ENCODE measurements around the gene LAMB1.
A peak's percentile ranks its signal among the peaks of the same experiment; 100 is the strongest.

Gene LAMB1

GRCh38 chr7:108010377-108010776 is 7.4 kb upstream of the LAMB1 start:
- Mint-ChIP-seq H3K27me3 (peaks cover 31% of the 10 kb centered on the region), H3K4me1 (no peaks in the 10 kb centered on the region), H3K36me3 (ENCODE audit: low read depth) (no peaks in the 10 kb centered on the region), H3K9me3 (no peaks in the 10 kb centered on the region), H3K4me3 (no peak overlapping the region), H3K27ac (no peak overlapping the region)
- DNase-seq (no peak), ATAC-seq (no peak)

- ATAC-seq = no peak
Measured at GRCh38 chr7:108009873-108010272, 6.9 kb upstream of the LAMB1 start.

GRCh38 chr7:108008827-108009226 is 5.9 kb upstream of the LAMB1 start:
- Mint-ChIP-seq H3K9me3 (no peaks in the 10 kb centered on the region), H3K27me3 (peaks cover 45% of the 10 kb centered on the region), H3K4me1 (peaks cover 3% of the 10 kb centered on the region), H3K36me3 (ENCODE audit: low read depth) (no peaks in the 10 kb centered on the region), H3K27ac (no peak overlapping the region), H3K4me3 (no peak overlapping the region)
- DNase-seq (no peak), ATAC-seq (no peak)

More at GRCh38 chr7:108009873-108010272, 6.9 kb upstream of the LAMB1 start:
- H3K36me3 Mint-ChIP-seq (ENCODE audit: low read depth) = no peaks in the 10 kb centered on the region
- no peak overlapping the region for H3K27ac Mint-ChIP-seq
- H3K4me3 Mint-ChIP-seq = no peak overlapping the region
- peaks cover 36% of the 10 kb centered on the region for H3K27me3 Mint-ChIP-seq
- no peaks in the 10 kb centered on the region for H3K4me1 Mint-ChIP-seq
- H3K9me3 Mint-ChIP-seq = no peaks in the 10 kb centered on the region
- no peak for DNase-seq

GRCh38 chr7:108008240-108008639 is 5.3 kb upstream of the LAMB1 start:
- H3K4me3 Mint-ChIP-seq = no peak overlapping the region
- H3K27me3 Mint-ChIP-seq = peaks cover 50% of the 10 kb centered on the region
- H3K9me3 Mint-ChIP-seq = no peaks in the 10 kb centered on the region
- no peaks in the 10 kb centered on the region for H3K36me3 Mint-ChIP-seq (ENCODE audit: low read depth)
- DNase-seq (no peak), ATAC-seq (no peak)
- no peak overlapping the region for H3K27ac Mint-ChIP-seq
- peaks cover 5% of the 10 kb centered on the region for H3K4me1 Mint-ChIP-seq

GRCh38 chr7:108007762-108008161 is 4.8 kb upstream of the LAMB1 start:
- no peak for DNase-seq
- ATAC-seq = no peak
- Mint-ChIP-seq H3K4me1 (peaks cover 6% of the 10 kb centered on the region), H3K9me3 (no peaks in the 10 kb centered on the region), H3K27ac (no peak overlapping the region), H3K36me3 (ENCODE audit: low read depth) (no peaks in the 10 kb centered on the region), H3K4me3 (no peak overlapping the region), H3K27me3 (peaks cover 50% of the 10 kb centered on the region)

GRCh38 chr7:108007261-108007660 is 4.3 kb upstream of the LAMB1 start:
- DNase-seq (no peak), ATAC-seq (no peak)
- peaks cover 49% of the 10 kb centered on the region for H3K27me3 Mint-ChIP-seq
- no peak overlapping the region for H3K27ac Mint-ChIP-seq
- no peaks in the 10 kb centered on the region for H3K9me3 Mint-ChIP-seq
- H3K36me3 Mint-ChIP-seq (ENCODE audit: low read depth) = no peaks in the 10 kb centered on the region
- H3K4me1 Mint-ChIP-seq = peaks cover 9% of the 10 kb centered on the region
- no peak overlapping the region for H3K4me3 Mint-ChIP-seq

- Mint-ChIP-seq H3K4me3 (peak overlapping the region; percentile 48), H3K9me3 (no peaks in the 10 kb centered on the region), H3K4me1 (peaks cover 15% of the 10 kb centered on the region), H3K27ac (no peak overlapping the region), H3K27me3 (peaks cover 64% of the 10 kb centered on the region), H3K36me3 (ENCODE audit: low read depth) (no peaks in the 10 kb centered on the region)
- ATAC-seq (no peak), DNase-seq (no peak)
Measured at GRCh38 chr7:108004220-108005142, 1.5 kb upstream of the LAMB1 start.

- Mint-ChIP-seq H3K4me3 (peak overlapping the region; percentile 48), H3K27ac (no peak overlapping the region), H3K4me1 (peaks cover 15% of the 10 kb centered on the region), H3K27me3 (peaks cover 68% of the 10 kb centered on the region), H3K36me3 (ENCODE audit: low read depth) (no peaks in the 10 kb centered on the region), H3K9me3 (no peaks in the 10 kb centered on the region)
- DNase-seq = no peak
- ATAC-seq = no peak
Measured at GRCh38 chr7:108003599-108003935, 606 bp upstream of the LAMB1 start.

- no peaks in the 10 kb centered on the region for H3K9me3 Mint-ChIP-seq
- DNase-seq = no peak
- peaks cover 58% of the 10 kb centered on the region for H3K27me3 Mint-ChIP-seq
- no peak overlapping the region for H3K27ac Mint-ChIP-seq
- H3K4me1 Mint-ChIP-seq = peaks cover 15% of the 10 kb centered on the region
- H3K4me3 Mint-ChIP-seq = peak overlapping the region; percentile 74
- no peak for ATAC-seq
- no peaks in the 10 kb centered on the region for H3K36me3 Mint-ChIP-seq (ENCODE audit: low read depth)
Measured at GRCh38 chr7:108001764-108002725, 916 bp downstream of the LAMB1 start.

- peaks cover 55% of the 10 kb centered on the region for H3K27me3 Mint-ChIP-seq
- no peaks in the 10 kb centered on the region for H3K9me3 Mint-ChIP-seq
- H3K4me1 Mint-ChIP-seq = peaks cover 15% of the 10 kb centered on the region
- peak; percentile 11 for ATAC-seq
- DNase-seq = no peak
- peak overlapping the region; percentile 72 for H3K4me3 Mint-ChIP-seq
- H3K27ac Mint-ChIP-seq = no peak overlapping the region
- H3K36me3 Mint-ChIP-seq (ENCODE audit: low read depth) = no peaks in the 10 kb centered on the region
Measured at GRCh38 chr7:108000875-108001763, 1.8 kb downstream of the LAMB1 start.

GRCh38 chr7:107999779-108000560 is 3.0 kb downstream of the LAMB1 start:
- peaks cover 15% of the 10 kb centered on the region for H3K4me1 Mint-ChIP-seq
- no peaks in the 10 kb centered on the region for H3K9me3 Mint-ChIP-seq
- peaks cover 56% of the 10 kb centered on the region for H3K27me3 Mint-ChIP-seq
- ATAC-seq (no peak), DNase-seq (no peak)
- no peak overlapping the region for H3K27ac Mint-ChIP-seq
- H3K36me3 Mint-ChIP-seq (ENCODE audit: low read depth) = no peaks in the 10 kb centered on the region
- no peak overlapping the region for H3K4me3 Mint-ChIP-seq

- Mint-ChIP-seq H3K4me1 (peaks cover 13% of the 10 kb centered on the region), H3K27me3 (peaks cover 47% of the 10 kb centered on the region)
- no peak for ATAC-seq
Measured at GRCh38 chr7:107998660-107999480, 4.1 kb downstream of the LAMB1 start.

GRCh38 chr7:107998150-107998549 is 4.8 kb downstream of the LAMB1 start:
- H3K27me3 Mint-ChIP-seq = peaks cover 46% of the 10 kb centered on the region
- no peak overlapping the region for H3K4me3 Mint-ChIP-seq
- no peaks in the 10 kb centered on the region for H3K36me3 Mint-ChIP-seq (ENCODE audit: low read depth)
- no peak for ATAC-seq
- no peak for DNase-seq
- H3K27ac Mint-ChIP-seq = no peak overlapping the region
- peaks cover 11% of the 10 kb centered on the region for H3K4me1 Mint-ChIP-seq
- H3K9me3 Mint-ChIP-seq = no peaks in the 10 kb centered on the region

More at GRCh38 chr7:107998660-107999480, 4.1 kb downstream of the LAMB1 start:
- no peak overlapping the region for H3K27ac Mint-ChIP-seq
- DNase-seq = no peak
- no peaks in the 10 kb centered on the region for H3K9me3 Mint-ChIP-seq
- H3K4me3 Mint-ChIP-seq = no peak overlapping the region
- no peaks in the 10 kb centered on the region for H3K36me3 Mint-ChIP-seq (ENCODE audit: low read depth)

Data from activated naive CD8-positive, alpha-beta T cell treated with anti-CD3 and anti-CD28 coated beads, Interleukin-2, amount 50 U/mL, for 24 hours (primary cell).